Choroid plexus epithelial cell (primary cell): ENCODE results near the gene ARMC7.

ENCODE experiments used
- DNase-seq: peaks from one replicate; pipeline ENCODE4 v3.0.0-alpha.2; 2010; ENCODE audit warnings: low read depth
- H3K4me3 ChIP-seq: 2 replicates; pipeline ENCODE4 v1.5.1; 2011; ENCODE audit warnings: low read depth, mild to moderate bottlenecking, control low read depth, low read length, moderate library complexity
- CTCF ChIP-seq: conservative IDR thresholded peaks from 2 replicates; pipeline ENCODE4 v1.5.1; 2011; ENCODE audit warnings: low read depth, mild to moderate bottlenecking, control low read depth, inconsistent platforms, low read length, moderate library complexity

Gene ARMC7

GRCh38 chr17:75109407-75110233 is at the start of gene ARMC7:
Gene ARMC7 (plus strand): TSS chr17:75109969. CDS start chr17:75110289, 320 bp downstream.
- peak within 1 kb of the TSS; percentile 76 for H3K4me3 ChIP-seq
- DNase-seq: peak; percentile 81
- TF ChIP-seq CTCF: no peak

- no peak for DNase-seq
- no peak for TF ChIP-seq CTCF
- H3K4me3 ChIP-seq: no peak overlapping the region
These were observed 49.2 kb upstream of the ARMC7 start for GRCh38 chr17:75060434-75061054.

- no peak for DNase-seq
- H3K4me3 ChIP-seq: no peak overlapping the region
- no peak for TF ChIP-seq CTCF
These were observed 48.7 kb upstream of the ARMC7 start for GRCh38 chr17:75061055-75061438.

GRCh38 chr17:75061618-75062017 is 48.2 kb upstream of the ARMC7 start:
- no peak for TF ChIP-seq CTCF
- no peak overlapping the region for H3K4me3 ChIP-seq
- no peak for DNase-seq

DNA sequence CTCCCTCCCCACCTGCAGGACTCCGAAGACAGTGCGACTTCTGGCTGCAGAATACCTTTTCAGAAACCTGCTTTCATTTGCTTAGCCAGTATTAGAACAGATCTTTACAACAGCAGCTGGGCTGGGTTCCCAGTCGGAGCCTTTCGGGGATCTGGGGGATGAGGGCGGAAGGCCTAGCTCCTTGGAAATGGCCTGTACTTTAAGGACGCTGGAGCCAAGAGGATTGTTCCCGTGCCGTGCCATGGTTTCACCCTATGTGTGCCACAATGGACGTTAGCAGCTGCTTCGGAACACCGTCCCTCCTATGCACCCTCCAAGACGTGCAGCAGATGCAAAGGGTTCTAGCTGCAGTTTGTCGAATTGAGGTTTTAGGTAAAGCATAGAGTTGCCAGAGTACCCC is 46.6 kb upstream of the ARMC7 start:
- DNase-seq: no peak
- H3K4me3 ChIP-seq: no peak overlapping the region
- no peak for TF ChIP-seq CTCF

GRCh38 chr17:75063626-75064025 is 46.1 kb upstream of the ARMC7 start:
- no peak for TF ChIP-seq CTCF
- DNase-seq: no peak
- no peak overlapping the region for H3K4me3 ChIP-seq
